ENCODE measurements around the gene EFCAB10. TPM values are rescaled to one million over a fixed set of nuclear protein-coding genes. Genes with fewer than 3 reads are reported as not detected.

The EFCAB10 gene
- polyA plus RNA-seq, 1 of the 3 experiments (the other 2 are of a cell fraction) = 0.51 TPM

DNA sequence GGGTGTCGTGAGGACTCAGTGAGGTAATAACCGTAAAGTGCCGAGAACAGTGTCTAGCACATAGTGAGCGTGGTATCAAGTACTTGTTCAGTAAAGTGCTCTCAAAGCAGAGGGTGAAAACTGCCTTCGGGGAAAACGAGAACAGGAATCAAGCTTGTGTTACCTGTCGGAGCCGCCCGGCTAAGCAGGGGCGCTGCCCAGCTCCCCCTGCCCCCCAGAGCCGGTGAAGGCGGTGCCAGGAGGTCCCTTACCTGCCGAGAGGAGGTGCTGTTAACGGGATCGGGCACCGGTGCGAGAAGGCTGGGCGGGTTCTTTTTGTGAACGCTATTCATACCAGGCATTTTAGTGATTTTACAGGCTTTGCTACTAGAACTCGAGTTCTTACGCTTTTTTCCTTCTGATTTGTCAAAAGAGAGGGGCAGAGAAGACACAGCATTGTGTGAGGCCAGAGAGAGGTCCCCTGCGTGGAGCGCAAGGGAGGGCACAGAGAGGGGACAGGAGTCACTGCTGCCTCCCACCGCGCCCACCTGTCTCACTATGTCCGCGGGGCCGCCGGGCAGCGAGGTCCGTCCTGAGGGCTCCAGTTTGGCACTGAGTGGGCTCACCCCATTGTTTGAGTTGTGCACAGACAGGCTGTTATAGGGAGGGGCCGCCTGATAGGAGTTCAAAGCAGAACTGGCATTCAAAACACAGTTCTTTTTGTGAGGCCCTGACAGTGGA lies 32.5 kb upstream of the EFCAB10 start:
- peaks cover 0 to 5% of the 10 kb centered on the region in 2 experiments; a peak in 1 of 4 replicates for H3K4me1 ChIP-seq (ENCODE audit: control insufficient read depth in 1 of 2, insufficient read depth in 2 of 2, low read depth in 1 of 2, low read length in 1 of 2)
- H3K9me3 ChIP-seq = no peaks in the 10 kb centered on the region
- no peak overlapping the region for H3K4me2 ChIP-seq
- H3K27ac ChIP-seq (ENCODE audit: low read depth in 2 of 2, low read length in 1 of 2) = no peak overlapping the region
- POLR2A ChIA-PET = no interaction called here
- no peaks in the 10 kb centered on the region for H3K9me2 ChIP-seq
- H3K4me3 ChIP-seq (ENCODE audit: low read depth in 2 of 2, low read length in 1 of 2) = no peak overlapping the region
- peaks cover 3 to 11% of the 10 kb centered on the region in 2 experiments for H3K36me3 ChIP-seq (replicated peaks in 1 of 2; ENCODE audit: control insufficient read depth in 1 of 2, insufficient read depth in 2 of 2, low read length in 1 of 2)
- TF ChIP-seq NRF1 (IDR thresholded peaks at IDR 0.05; ENCODE audit: low read depth, low read length) (no peak), MXI1 (IDR thresholded peaks at IDR 0.05; ENCODE audit: low read depth, low read length) (no peak), POLR2AphosphoS5 (IDR thresholded peaks at IDR 0.05; ENCODE audit: low read depth, low read length) (no peak), JUND (IDR thresholded peaks at IDR 0.05) (no peak), RCOR1 (IDR thresholded peaks at IDR 0.05; ENCODE audit: low read length) (no peak), TAF1 (IDR thresholded peaks at IDR 0.05; ENCODE audit: borderline replicate concordance, low read depth, low read length) (no peak), ELF1 (IDR thresholded peaks at IDR 0.05) (no peak)
- TF ChIP-seq, protein P1, sequence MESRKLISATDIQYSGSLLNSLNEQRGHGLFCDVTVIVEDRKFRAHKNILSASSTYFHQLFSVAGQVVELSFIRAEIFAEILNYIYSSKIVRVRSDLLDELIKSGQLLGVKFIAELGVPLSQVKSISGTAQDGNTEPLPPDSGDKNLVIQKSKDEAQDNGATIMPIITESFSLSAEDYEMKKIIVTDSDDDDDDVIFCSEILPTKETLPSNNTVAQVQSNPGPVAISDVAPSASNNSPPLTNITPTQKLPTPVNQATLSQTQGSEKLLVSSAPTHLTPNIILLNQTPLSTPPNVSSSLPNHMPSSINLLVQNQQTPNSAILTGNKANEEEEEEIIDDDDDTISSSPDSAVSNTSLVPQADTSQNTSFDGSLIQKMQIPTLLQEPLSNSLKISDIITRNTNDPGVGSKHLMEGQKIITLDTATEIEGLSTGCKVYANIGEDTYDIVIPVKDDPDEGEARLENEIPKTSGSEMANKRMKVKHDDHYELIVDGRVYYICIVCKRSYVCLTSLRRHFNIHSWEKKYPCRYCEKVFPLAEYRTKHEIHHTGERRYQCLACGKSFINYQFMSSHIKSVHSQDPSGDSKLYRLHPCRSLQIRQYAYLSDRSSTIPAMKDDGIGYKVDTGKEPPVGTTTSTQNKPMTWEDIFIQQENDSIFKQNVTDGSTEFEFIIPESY (IDR thresholded peaks at IDR 0.05; ENCODE audit: borderline replicate concordance, low read depth) = no peak
- CTCF ChIA-PET = interaction anchor here (0.7 to 2.0 kb wide), 4 partner anchors 14 to 1382 kb away, joined by 3 to 8 read pairs (median 4); no protein-coding TSS in a partner anchor
- H4K20me1 ChIP-seq (ENCODE audit: insufficient read depth) = no peaks in the 10 kb centered on the region
- no peaks in the 10 kb centered on the region for H3K79me2 ChIP-seq (ENCODE audit: insufficient read depth)
- H2AFZ ChIP-seq (ENCODE audit: low read depth) = no peak overlapping the region
- H3F3A ChIP-seq (replicated peaks; ENCODE audit: insufficient read depth) = no peaks in the 10 kb centered on the region
- no peaks in the 10 kb centered on the region for H3K27me3 ChIP-seq (ENCODE audit: insufficient read depth)
- no peak overlapping the region for H3K9ac ChIP-seq
- 93% methylated on average over 32 of the region's 32 CpGs for WGBS (ENCODE audit: low lambda C conversion rate)
- no peak for DNase-seq

DNA sequence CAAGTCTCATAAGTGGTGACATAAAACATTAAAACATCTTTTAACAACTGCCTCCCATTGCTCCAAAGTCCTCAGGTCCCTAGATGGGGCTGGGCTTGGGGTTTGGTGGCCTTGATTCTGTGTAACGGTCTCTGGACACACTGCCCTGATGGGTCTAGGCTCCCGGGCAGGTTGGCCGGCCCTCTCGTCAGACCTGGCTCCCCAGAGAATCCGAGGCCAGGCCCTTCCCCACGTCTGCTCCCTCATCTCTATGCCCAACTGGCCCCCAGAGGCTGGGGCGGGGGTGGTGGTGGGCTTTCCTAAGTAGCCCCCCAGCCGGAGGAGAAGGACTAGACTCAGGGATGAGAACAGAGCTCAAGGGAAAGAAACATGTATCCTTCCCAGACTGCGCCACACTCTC lies 31.5 kb upstream of the EFCAB10 start:
- H3K27ac ChIP-seq (ENCODE audit: low read depth in 2 of 2, low read length in 1 of 2) = no peak overlapping the region
- POLR2A ChIA-PET = no interaction called here
- H3K36me3 ChIP-seq (replicated peaks in 1 of 2; ENCODE audit: control insufficient read depth in 1 of 2, insufficient read depth in 2 of 2, low read length in 1 of 2) = peaks cover 3 to 11% of the 10 kb centered on the region in 2 experiments
- WGBS (ENCODE audit: low lambda C conversion rate) = 92% methylated on average over 9 of the region's 9 CpGs
- CTCF ChIA-PET = interaction anchor here (1.3 to 1.9 kb wide), 2 partner anchors 15 to 23 kb away, joined by 3 to 8 read pairs; no protein-coding TSS in a partner anchor
- H3K9me3 ChIP-seq = no peaks in the 10 kb centered on the region
- no peak overlapping the region for H2AFZ ChIP-seq (ENCODE audit: low read depth)
- no peaks in the 10 kb centered on the region for H3K79me2 ChIP-seq (ENCODE audit: insufficient read depth)
- H3K4me3 ChIP-seq (ENCODE audit: low read depth in 2 of 2, low read length in 1 of 2) = no peak overlapping the region
- TF ChIP-seq SIN3A (IDR thresholded peaks at IDR 0.05; ENCODE audit: borderline replicate concordance, low read depth, low read length) (no peak), TCF12 (IDR thresholded peaks at IDR 0.05) (no peak), RCOR1 (IDR thresholded peaks at IDR 0.05; ENCODE audit: low read length) (no peak), SMC3 (IDR thresholded peaks at IDR 0.05; ENCODE audit: low read depth, low read length) (no peak), NFIC (IDR thresholded peaks at IDR 0.05; ENCODE audit: borderline replicate concordance) (no peak), CHD2 (IDR thresholded peaks at IDR 0.05; ENCODE audit: low read length, partially characterized antibody) (no peak)
- TF ChIP-seq, protein P2, sequence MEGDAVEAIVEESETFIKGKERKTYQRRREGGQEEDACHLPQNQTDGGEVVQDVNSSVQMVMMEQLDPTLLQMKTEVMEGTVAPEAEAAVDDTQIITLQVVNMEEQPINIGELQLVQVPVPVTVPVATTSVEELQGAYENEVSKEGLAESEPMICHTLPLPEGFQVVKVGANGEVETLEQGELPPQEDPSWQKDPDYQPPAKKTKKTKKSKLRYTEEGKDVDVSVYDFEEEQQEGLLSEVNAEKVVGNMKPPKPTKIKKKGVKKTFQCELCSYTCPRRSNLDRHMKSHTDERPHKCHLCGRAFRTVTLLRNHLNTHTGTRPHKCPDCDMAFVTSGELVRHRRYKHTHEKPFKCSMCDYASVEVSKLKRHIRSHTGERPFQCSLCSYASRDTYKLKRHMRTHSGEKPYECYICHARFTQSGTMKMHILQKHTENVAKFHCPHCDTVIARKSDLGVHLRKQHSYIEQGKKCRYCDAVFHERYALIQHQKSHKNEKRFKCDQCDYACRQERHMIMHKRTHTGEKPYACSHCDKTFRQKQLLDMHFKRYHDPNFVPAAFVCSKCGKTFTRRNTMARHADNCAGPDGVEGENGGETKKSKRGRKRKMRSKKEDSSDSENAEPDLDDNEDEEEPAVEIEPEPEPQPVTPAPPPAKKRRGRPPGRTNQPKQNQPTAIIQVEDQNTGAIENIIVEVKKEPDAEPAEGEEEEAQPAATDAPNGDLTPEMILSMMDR (IDR thresholded peaks at IDR 0.05) = no peak
- TF ChIP-seq, protein P3, sequence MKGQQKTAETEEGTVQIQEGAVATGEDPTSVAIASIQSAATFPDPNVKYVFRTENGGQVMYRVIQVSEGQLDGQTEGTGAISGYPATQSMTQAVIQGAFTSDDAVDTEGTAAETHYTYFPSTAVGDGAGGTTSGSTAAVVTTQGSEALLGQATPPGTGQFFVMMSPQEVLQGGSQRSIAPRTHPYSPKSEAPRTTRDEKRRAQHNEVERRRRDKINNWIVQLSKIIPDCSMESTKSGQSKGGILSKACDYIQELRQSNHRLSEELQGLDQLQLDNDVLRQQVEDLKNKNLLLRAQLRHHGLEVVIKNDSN (IDR thresholded peaks at IDR 0.05; ENCODE audit: borderline replicate concordance, low read depth) = no peak
- no peak overlapping the region for H3K4me2 ChIP-seq
- no peaks in the 10 kb centered on the region for H3K27me3 ChIP-seq (ENCODE audit: insufficient read depth)
- no peaks in the 10 kb centered on the region for H3F3A ChIP-seq (replicated peaks; ENCODE audit: insufficient read depth)
- no peaks in the 10 kb centered on the region for H4K20me1 ChIP-seq (ENCODE audit: insufficient read depth)
- no peaks in the 10 kb centered on the region for H3K9me2 ChIP-seq
- H3K9ac ChIP-seq = no peak overlapping the region
- H3K4me1 ChIP-seq (ENCODE audit: control insufficient read depth in 1 of 2, insufficient read depth in 2 of 2, low read depth in 1 of 2, low read length in 1 of 2) = peaks cover 0 to 5% of the 10 kb centered on the region in 2 experiments; a peak in 1 of 4 replicates
- DNase-seq = no peak

All from SK-N-SH (cell line).